GM10248 (cell line): ENCODE results near the gene OXCT1.

Experiments used
- CTCF ChIA-PET: fragments of 300-600 bp; sonication (Branson Sonifier 250); formaldehyde crosslinking; extraction: SDS; loops from one replicate; lab custom pipeline; 2021; ENCODE audit warnings: antibody characterized with exemption; lab: Yijun Ruan, JAX
- POLR2A ChIA-PET: fragments of 350-650 bp; sonication (Branson Sonifier 250); formaldehyde crosslinking; extraction: SDS; loops from one replicate; lab custom pipeline; 2020; ENCODE audit warnings: antibody characterized with exemption; lab: Yijun Ruan, JAX
- DNase-seq: peaks from one replicate; pipeline ENCODE4 v3.0.0; 2012; ENCODE audit errors: extremely low spot score
- CTCF ChIP-seq: IDR thresholded peaks from 2 replicates; pipeline ENCODE4 v1.5.1; 2012; ENCODE audit warnings: mild to moderate bottlenecking, low read depth; ENCODE audit errors: extremely low read depth, missing control alignments, control extremely low read depth

OXCT1 gene

GRCh38 chr5:41827792-41828191 lies 42.4 kb downstream of the OXCT1 start:
- TF ChIP-seq CTCF: no peak
- CTCF ChIA-PET: interaction anchor here (1.2 kb wide), 1 partner anchor 101 kb away, joined by 3 read pairs; no protein-coding TSS in a partner anchor
- POLR2A ChIA-PET: no interaction called here
- DNase-seq: no peak

GRCh38 chr5:41822036-41822435 lies 48.2 kb downstream of the OXCT1 start:
- ChIA-PET CTCF (interaction anchor here (1.0 kb wide), 1 partner anchor 12 kb away, joined by 3 read pairs; no protein-coding TSS in a partner anchor), POLR2A (no interaction called here)
- DNase-seq: no peak

GRCh38 chr5:41821051-41821450 lies 49.2 kb downstream of the OXCT1 start:
- ChIA-PET POLR2A (no interaction called here), CTCF (no interaction called here)
- DNase-seq: no peak
- no peak for TF ChIP-seq CTCF

More at GRCh38 chr5:41822036-41822435, 48.2 kb downstream of the OXCT1 start:
- TF ChIP-seq CTCF: no peak

GRCh38 chr5:41820150-41820549 lies 50.1 kb downstream of the OXCT1 start:
- DNase-seq: no peak
- POLR2A ChIA-PET: no interaction called here
- TF ChIP-seq CTCF: no peak
- CTCF ChIA-PET: interaction anchor here (1.2 to 1.6 kb wide), 2 partner anchors 10 to 72 kb away, joined by 3 read pairs; no protein-coding TSS in a partner anchor

GRCh38 chr5:41817625-41818301 lies 52.5 kb downstream of the OXCT1 start:
- DNase-seq: no peak
- no peak for TF ChIP-seq CTCF
- ChIA-PET CTCF (interaction anchor here (0.5 to 1.4 kb wide), 2 partner anchors 22 to 260 kb away, joined by 3 read pairs; no protein-coding TSS in a partner anchor), POLR2A (no interaction called here)

- CTCF ChIA-PET: interaction anchor here (1.2 kb wide), 1 partner anchor 29 kb away, joined by 3 read pairs; no protein-coding TSS in a partner anchor
- TF ChIP-seq CTCF: no peak
- DNase-seq: no peak
- POLR2A ChIA-PET: no interaction called here
Observed at GRCh38 chr5:41815663-41816229, 54.5 kb downstream of the OXCT1 start.
